Skeletal muscle tissue (tissue), 4 donors: ENCODE data around the gene ADAMTS13. TPM values are rescaled to one million over a fixed set of nuclear protein-coding genes. Genes with fewer than 3 reads are reported as not detected.
"Not testable (repeated sequence)": the region's sequence is repeated elsewhere in the genome, so short reads cannot be mapped to it uniquely, and the experiment has no call there.

Experiments
- H3K27ac ChIP-seq: one replicate; pipeline ENCODE4 v1.7.0; 2013; ENCODE audit warnings: mild to moderate bottlenecking, low read depth, low read length, inconsistent platforms
- H3K27me3 ChIP-seq, 3 donors: one replicate each; pipeline ENCODE4 v1.7.0; 2013; ENCODE audit warnings: low read length in 3 of 3; ENCODE audit not compliant: control insufficient read depth in 3 of 3, insufficient read depth in 3 of 3
- H3K36me3 ChIP-seq, 3 donors: one replicate each; pipeline ENCODE4 v1.7.0; 2013; ENCODE audit warnings: low read length in 3 of 3; ENCODE audit not compliant: control insufficient read depth in 3 of 3, insufficient read depth in 3 of 3
- H3K4me1 ChIP-seq, 3 donors: one replicate each; pipeline ENCODE4 v1.7.0; 2013; ENCODE audit warnings: low read length in 3 of 3, mild to moderate bottlenecking in 3 of 3; ENCODE audit not compliant: control insufficient read depth in 3 of 3, insufficient read depth in 3 of 3
- H3K4me3 ChIP-seq, 3 donors: one replicate each; pipeline ENCODE4 v1.7.0; 2013; ENCODE audit warnings: low read length in 3 of 3
- H3K9ac ChIP-seq, 3 donors: one replicate each; pipeline ENCODE4 v1.7.0; 2013; ENCODE audit warnings: low read length in 3 of 3, mild to moderate bottlenecking in 3 of 3, moderate library complexity in 2 of 3, low read depth in 1 of 3
- H3K9me3 ChIP-seq, 3 donors: one replicate each; pipeline ENCODE4 v1.7.0; 2013; ENCODE audit warnings: low read length in 3 of 3; ENCODE audit not compliant: control insufficient read depth in 3 of 3
- total RNA-seq: library from RNA; depleted of rRNA; stranded (reverse); fragments of >200 nt; gene quantifications from one replicate; pipeline ENCODE4 v1.2.3, GENCODE V29; 2014
- donor health status: Osteomylitis.

ADAMTS13 gene
- total RNA-seq, 1 donor from 2014 or later: 1.6 TPM

DNA sequence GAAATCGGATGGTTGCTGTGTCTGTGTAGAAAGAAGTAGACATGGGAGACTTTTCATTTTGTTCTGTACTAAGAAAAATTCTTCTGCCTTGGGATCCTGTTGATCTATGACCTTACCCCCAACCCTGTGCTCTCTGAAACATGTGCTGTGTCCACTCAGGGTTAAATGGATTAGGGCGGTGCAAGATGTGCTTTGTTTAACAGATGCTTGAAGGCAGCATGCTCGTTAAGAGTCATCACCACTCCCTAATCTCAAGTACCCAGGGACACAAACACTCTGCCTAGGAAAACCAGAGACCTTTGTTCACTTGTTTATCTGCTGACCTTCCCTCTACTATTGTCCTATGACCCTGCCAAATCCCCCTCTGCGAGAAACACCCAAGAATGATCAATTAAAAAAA, 30.7 kb upstream of the ADAMTS13 start:
- H3K4me3 ChIP-seq, H3K4me1 ChIP-seq, H3K27ac ChIP-seq, H3K9ac ChIP-seq, H3K36me3 ChIP-seq, H3K9me3 ChIP-seq: not testable (repeated sequence)
- peaks cover 29 to 38% (median 35%) of the 10 kb centered on the region in 3 donors for H3K27me3 ChIP-seq

DNA sequence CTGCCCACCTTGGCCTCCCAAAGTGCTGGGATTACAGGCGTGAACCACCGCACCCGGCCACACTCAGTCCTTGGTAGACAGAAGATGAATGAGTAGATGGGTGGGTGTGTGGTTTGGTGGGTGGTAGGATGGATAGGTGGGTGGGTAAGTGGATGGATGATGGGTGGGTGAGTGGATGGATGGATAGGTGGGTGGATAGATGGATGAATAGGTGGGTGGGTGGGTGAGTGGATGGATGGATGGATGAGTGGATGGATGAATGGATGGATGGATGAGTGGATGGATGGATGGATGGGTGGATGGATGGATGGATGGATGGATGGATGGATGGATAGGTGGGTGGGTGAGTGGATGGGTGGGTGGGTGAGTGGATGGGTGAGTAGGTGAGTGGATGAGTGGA, 29.9 kb upstream of the ADAMTS13 start:
- H3K27ac ChIP-seq, H3K9ac ChIP-seq, H3K4me1 ChIP-seq, H3K9me3 ChIP-seq, H3K36me3 ChIP-seq, H3K4me3 ChIP-seq: not testable (repeated sequence)
- H3K27me3 ChIP-seq: peaks cover 29 to 46% (median 42%) of the 10 kb centered on the region in 3 donors

GRCh38 chr9:133393399-133393798, 28.8 kb upstream of the ADAMTS13 start:
- Histone ChIP-seq H3K36me3 (no peaks in the 10 kb centered on the region), H3K4me1 (no peaks in the 10 kb centered on the region), H3K9me3 (no peaks in the 10 kb centered on the region), H3K4me3 (no peak overlapping the region), H3K27me3 (peaks cover 29 to 52% (median 48%) of the 10 kb centered on the region in 3 donors), H3K27ac (no peak overlapping the region), H3K9ac (no peak overlapping the region)

GRCh38 chr9:133394687-133395271, 27.4 kb upstream of the ADAMTS13 start:
- Histone ChIP-seq H3K27ac (no peak overlapping the region), H3K9me3 (no peaks in the 10 kb centered on the region), H3K36me3 (no peaks in the 10 kb centered on the region), H3K4me3 (no peak overlapping the region), H3K27me3 (peaks cover 28 to 49% (median 42%) of the 10 kb centered on the region in 3 donors), H3K4me1 (no peaks in the 10 kb centered on the region), H3K9ac (no peak overlapping the region)

GRCh38 chr9:133396952-133397351, 25.2 kb upstream of the ADAMTS13 start:
- Histone ChIP-seq H3K9ac (no peak overlapping the region), H3K27ac (no peak overlapping the region), H3K27me3 (peaks cover 21 to 38% (median 34%) of the 10 kb centered on the region in 3 donors), H3K4me1 (no peaks in the 10 kb centered on the region), H3K9me3 (no peaks in the 10 kb centered on the region), H3K36me3 (peaks cover 0 to 11% (median 5%) of the 10 kb centered on the region in 3 donors), H3K4me3 (no peak overlapping the region)

- no peak overlapping the region for H3K9ac ChIP-seq
These were observed 24.8 kb upstream of the ADAMTS13 start for GRCh38 chr9:133397370-133397769.

DNA sequence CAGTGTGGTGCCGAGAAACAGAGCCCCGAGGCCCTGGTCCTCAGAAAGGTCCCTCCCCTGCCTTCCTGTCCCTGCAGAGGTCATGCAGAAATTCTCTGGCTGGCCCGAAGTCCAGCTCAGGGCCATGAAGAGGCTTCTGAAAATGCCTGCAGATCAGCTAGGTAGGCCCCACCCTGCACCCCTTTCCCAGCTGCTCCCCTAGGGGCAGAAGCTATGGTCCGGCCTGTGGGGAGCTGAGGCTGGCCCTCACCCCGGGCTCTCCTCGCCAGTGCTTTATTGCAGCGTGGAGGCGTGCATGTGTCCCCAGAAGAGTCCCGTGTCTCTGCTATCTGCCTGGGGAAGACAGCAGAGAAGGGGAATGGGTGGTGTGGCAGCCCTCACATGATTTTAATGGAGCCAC, 24.3 kb upstream of the ADAMTS13 start:
- Histone ChIP-seq H3K36me3 (peaks cover 2 to 13% (median 10%) of the 10 kb centered on the region in 3 donors), H3K4me3 (no peak overlapping the region), H3K27me3 (peaks cover 21 to 38% (median 34%) of the 10 kb centered on the region in 3 donors), H3K9ac (no peak overlapping the region), H3K9me3 (no peaks in the 10 kb centered on the region), H3K27ac (no peak overlapping the region), H3K4me1 (no peaks in the 10 kb centered on the region)

More at GRCh38 chr9:133397370-133397769, 24.8 kb upstream of the ADAMTS13 start:
- Histone ChIP-seq H3K36me3 (peaks cover 0 to 13% (median 8%) of the 10 kb centered on the region in 3 donors), H3K27ac (no peak overlapping the region), H3K27me3 (peaks cover 21 to 38% (median 34%) of the 10 kb centered on the region in 3 donors), H3K4me1 (no peaks in the 10 kb centered on the region), H3K9me3 (no peaks in the 10 kb centered on the region), H3K4me3 (no peak overlapping the region)

- Histone ChIP-seq H3K36me3 (peaks cover 7 to 13% (median 10%) of the 10 kb centered on the region in 3 donors), H3K9ac (no peak overlapping the region), H3K4me1 (peaks cover 5 to 12% (median 5%) of the 10 kb centered on the region in 3 donors), H3K27me3 (peaks cover 4 to 20% (median 18%) of the 10 kb centered on the region in 3 donors), H3K4me3 (no peak overlapping the region), H3K9me3 (no peaks in the 10 kb centered on the region), H3K27ac (no peak overlapping the region)
These were observed 21.9 kb upstream of the ADAMTS13 start for GRCh38 chr9:133400292-133400691.

DNA sequence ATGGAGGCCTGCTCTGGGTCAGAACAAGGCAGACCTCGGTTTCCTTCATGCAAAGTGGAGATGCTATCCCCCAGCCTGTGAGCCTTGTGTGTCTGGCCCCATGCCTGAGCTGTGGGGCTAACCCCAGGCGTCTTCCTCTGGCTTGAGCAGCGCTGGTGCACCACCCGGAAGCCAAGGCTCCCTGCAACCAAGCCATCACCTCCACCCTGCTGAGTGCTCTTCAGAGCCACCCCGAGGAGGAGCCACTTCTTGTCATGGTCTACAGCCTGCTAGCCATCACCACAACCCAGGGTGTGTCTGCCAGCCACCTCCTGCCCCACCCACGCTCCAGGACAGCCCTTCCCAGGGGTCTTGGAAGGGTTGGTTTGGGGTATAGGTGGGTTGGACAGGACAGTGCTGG, 20.6 kb upstream of the ADAMTS13 start:
- Histone ChIP-seq H3K36me3 (peaks cover 10 to 16% (median 12%) of the 10 kb centered on the region in 3 donors), H3K9me3 (no peaks in the 10 kb centered on the region), H3K27ac (no peak overlapping the region), H3K4me1 (peaks cover 17 to 25% (median 17%) of the 10 kb centered on the region in 3 donors), H3K27me3 (peaks cover 0 to 14% (median 13%) of the 10 kb centered on the region in 3 donors), H3K9ac (no peak overlapping the region), H3K4me3 (no peak overlapping the region)

DNA sequence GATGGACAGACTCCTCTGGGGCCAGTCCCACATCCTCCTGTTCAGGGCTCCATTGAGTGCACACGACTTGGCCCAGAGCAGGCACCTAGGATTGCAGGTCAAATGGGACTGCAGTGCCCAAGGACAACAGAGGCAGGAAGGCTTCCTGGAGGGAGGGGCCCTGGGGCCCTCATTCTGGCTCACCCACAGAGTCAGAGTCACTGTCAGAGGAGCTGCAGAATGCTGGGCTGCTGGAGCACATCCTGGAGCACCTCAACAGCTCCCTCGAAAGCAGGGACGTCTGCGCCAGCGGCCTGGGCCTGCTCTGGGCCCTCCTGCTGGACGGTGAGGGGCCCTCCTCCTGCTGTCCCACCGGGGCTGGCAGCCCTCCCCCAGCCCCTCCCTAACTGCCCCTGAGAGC, 19.5 kb upstream of the ADAMTS13 start:
- Histone ChIP-seq H3K4me1 (peaks cover 19 to 33% (median 21%) of the 10 kb centered on the region in 3 donors), H3K36me3 (peaks cover 18 to 27% (median 20%) of the 10 kb centered on the region in 3 donors), H3K4me3 (no peak overlapping the region), H3K27me3 (peaks cover 0 to 4% (median 3%) of the 10 kb centered on the region in 3 donors), H3K9me3 (no peaks in the 10 kb centered on the region), H3K9ac (no peak overlapping the region), H3K27ac (no peak overlapping the region)
